ENCODE measurements around the gene PLPP3.
"Not testable (repeated sequence)": the region's sequence is repeated elsewhere in the genome, so short reads cannot be mapped to it uniquely, and the experiment has no call there.

PLPP3 gene

GRCh38 chr1:56578963-56579875 is at the start of gene PLPP3:
Gene PLPP3, minus strand, starts transcription at chr1:56579563. Its CDS starts 547 bp downstream, at chr1:56579016.
- Histone ChIP-seq H3K9me3 (ENCODE audit: control insufficient read depth, insufficient read depth, low read depth, low read length) (no peaks in the 10 kb centered on the region), H3K4me1 (ENCODE audit: control insufficient read depth, insufficient read depth, low read length) (peaks cover 33% of the 10 kb centered on the region), H3K27me3 (ENCODE audit: control insufficient read depth, insufficient read depth, low read length) (no peaks in the 10 kb centered on the region), H3K9ac (ENCODE audit: low read length) (peak within 1 kb of the TSS; percentile 93), H3K4me3 (ENCODE audit: low read depth, low read length) (peak within 1 kb of the TSS; percentile 95), H3K36me3 (ENCODE audit: control insufficient read depth, insufficient read depth, low read length) (no peaks in the 10 kb centered on the region; the same call in 1 of the 2 replicates), H3K27ac (ENCODE audit: low read depth, low read length) (peak within 1 kb of the TSS; percentile 91)

- peaks cover 5% of the 10 kb centered on the region; the same call in 1 of the 2 replicates for H3K4me1 ChIP-seq (ENCODE audit: control insufficient read depth, insufficient read depth, low read length)
- no peaks in the 10 kb centered on the region; the same call in 1 of the 2 replicates for H3K9me3 ChIP-seq (ENCODE audit: control insufficient read depth, insufficient read depth, low read depth, low read length)
- no peak overlapping the region for H3K4me3 ChIP-seq (ENCODE audit: low read depth, low read length)
- H3K27ac ChIP-seq (ENCODE audit: low read depth, low read length) = no peak overlapping the region
- H3K9ac ChIP-seq (ENCODE audit: low read length) = no peak overlapping the region
- H3K27me3 ChIP-seq (ENCODE audit: control insufficient read depth, insufficient read depth, low read length) = no peaks in the 10 kb centered on the region
- H3K36me3 ChIP-seq (ENCODE audit: control insufficient read depth, insufficient read depth, low read length) = no peaks in the 10 kb centered on the region
These were observed 48.3 kb upstream of the PLPP3 start for GRCh38 chr1:56627636-56628039.

DNA sequence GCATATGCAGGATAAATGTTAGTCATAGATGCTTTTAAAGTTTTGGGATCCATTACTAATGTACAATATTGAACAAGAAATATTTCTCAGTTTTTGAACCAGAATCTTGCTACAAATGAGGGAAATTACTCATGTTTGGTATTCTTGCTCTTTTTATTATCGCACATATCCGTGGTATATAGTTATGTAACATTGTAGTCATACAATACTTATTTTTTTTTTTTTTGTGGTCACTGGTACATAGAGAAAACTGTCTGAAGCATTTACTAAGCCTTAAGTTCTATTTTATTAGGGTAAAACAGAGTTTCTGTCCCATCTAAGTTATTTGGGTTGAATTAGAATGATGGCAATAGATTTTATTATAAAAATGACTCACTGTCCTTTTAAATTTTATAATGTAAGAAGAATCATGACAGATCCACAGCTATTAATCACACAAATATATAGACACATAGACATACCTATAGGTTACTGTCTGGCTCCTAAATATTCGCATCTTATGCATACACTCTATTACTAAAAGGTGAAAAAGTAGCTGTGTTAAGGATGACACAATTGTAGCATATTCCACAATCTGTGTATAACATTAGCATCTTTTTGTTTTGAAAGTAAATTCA is 47.8 kb upstream of the PLPP3 start:
- H3K27ac ChIP-seq (ENCODE audit: low read depth, low read length) = no peak overlapping the region
- H3K4me3 ChIP-seq (ENCODE audit: low read depth, low read length) = no peak overlapping the region

DNA sequence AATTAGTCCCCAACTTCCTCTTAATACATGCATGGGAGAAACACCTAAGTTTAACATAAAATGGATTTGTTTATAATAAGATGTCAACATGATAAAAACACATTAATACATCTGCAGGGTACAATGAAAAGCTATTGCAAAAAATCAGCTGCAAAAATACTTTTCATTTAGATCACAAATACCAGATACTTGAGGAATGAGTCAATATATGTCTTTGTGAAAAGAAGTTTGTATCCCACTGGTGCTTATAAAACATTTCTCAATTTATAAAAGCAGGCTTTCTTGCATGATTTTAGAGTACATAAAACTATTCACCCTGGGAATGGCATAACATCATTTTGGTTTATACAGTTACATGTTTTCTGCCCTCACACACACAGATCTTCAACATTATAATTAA is 47.2 kb upstream of the PLPP3 start:
- peaks cover 5% of the 10 kb centered on the region; the same call in 1 of the 2 replicates for H3K4me1 ChIP-seq (ENCODE audit: control insufficient read depth, insufficient read depth, low read length)
- H3K27me3 ChIP-seq (ENCODE audit: control insufficient read depth, insufficient read depth, low read length) = no peaks in the 10 kb centered on the region
- no peak overlapping the region for H3K9ac ChIP-seq (ENCODE audit: low read length)
- no peaks in the 10 kb centered on the region; the same call in 1 of the 2 replicates for H3K9me3 ChIP-seq (ENCODE audit: control insufficient read depth, insufficient read depth, low read depth, low read length)
- no peak overlapping the region for H3K27ac ChIP-seq (ENCODE audit: low read depth, low read length)
- H3K36me3 ChIP-seq (ENCODE audit: control insufficient read depth, insufficient read depth, low read length) = no peaks in the 10 kb centered on the region
- H3K4me3 ChIP-seq (ENCODE audit: low read depth, low read length) = no peak overlapping the region

More for the DNA sequence above, 47.8 kb upstream of the PLPP3 start:
- Histone ChIP-seq H3K4me1 (ENCODE audit: control insufficient read depth, insufficient read depth, low read length) (peaks cover 5% of the 10 kb centered on the region; the same call in 1 of the 2 replicates), H3K9ac (ENCODE audit: low read length) (no peak overlapping the region), H3K36me3 (ENCODE audit: control insufficient read depth, insufficient read depth, low read length) (no peaks in the 10 kb centered on the region), H3K27me3 (ENCODE audit: control insufficient read depth, insufficient read depth, low read length) (no peaks in the 10 kb centered on the region), H3K9me3 (ENCODE audit: control insufficient read depth, insufficient read depth, low read depth, low read length) (no peaks in the 10 kb centered on the region; the same call in 1 of the 2 replicates)

GRCh38 chr1:56625819-56626440 is 46.6 kb upstream of the PLPP3 start:
- no peaks in the 10 kb centered on the region for H3K27me3 ChIP-seq (ENCODE audit: control insufficient read depth, insufficient read depth, low read length)
- no peaks in the 10 kb centered on the region; the same call in 1 of the 2 replicates for H3K9me3 ChIP-seq (ENCODE audit: control insufficient read depth, insufficient read depth, low read depth, low read length)
- no peaks in the 10 kb centered on the region for H3K36me3 ChIP-seq (ENCODE audit: control insufficient read depth, insufficient read depth, low read length)
- no peak overlapping the region for H3K27ac ChIP-seq (ENCODE audit: low read depth, low read length)
- peaks cover 5% of the 10 kb centered on the region; the same call in 1 of the 2 replicates for H3K4me1 ChIP-seq (ENCODE audit: control insufficient read depth, insufficient read depth, low read length)
- H3K4me3 ChIP-seq (ENCODE audit: low read depth, low read length) = no peak overlapping the region
- H3K9ac ChIP-seq (ENCODE audit: low read length) = no peak overlapping the region

DNA sequence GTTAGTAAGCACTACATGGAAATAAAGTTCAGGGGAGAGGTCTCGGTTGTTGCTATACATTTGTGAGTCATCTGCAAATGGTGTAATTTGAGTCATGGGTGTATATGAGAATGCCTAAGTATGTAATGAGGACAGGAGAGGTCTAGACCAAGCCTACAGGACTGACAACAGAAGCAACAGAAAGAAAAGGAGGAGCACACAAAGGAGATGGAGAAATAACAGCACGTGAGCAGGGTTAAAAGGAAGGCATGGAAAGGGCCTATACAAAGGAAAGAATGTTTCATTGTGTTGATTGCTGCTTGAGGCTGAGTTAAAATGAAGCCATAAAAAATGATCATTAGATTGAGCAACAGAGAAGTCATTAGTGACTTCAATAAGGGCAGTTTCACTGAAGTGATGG is 37.8 kb upstream of the PLPP3 start:
- Histone ChIP-seq H3K4me3 (ENCODE audit: low read depth, low read length) (no peak overlapping the region), H3K36me3 (ENCODE audit: control insufficient read depth, insufficient read depth, low read length) (no peaks in the 10 kb centered on the region), H3K27me3 (ENCODE audit: control insufficient read depth, insufficient read depth, low read length) (no peaks in the 10 kb centered on the region), H3K4me1 (ENCODE audit: control insufficient read depth, insufficient read depth, low read length) (no peaks in the 10 kb centered on the region), H3K9ac (ENCODE audit: low read length) (no peak overlapping the region), H3K27ac (ENCODE audit: low read depth, low read length) (no peak overlapping the region), H3K9me3 (ENCODE audit: control insufficient read depth, insufficient read depth, low read depth, low read length) (0 out of 2 replicates have a peak, but pooled peaks cover 2% of the 10 kb centered on the region)

- H3K36me3 ChIP-seq (ENCODE audit: control insufficient read depth, insufficient read depth, low read length); H3K9ac ChIP-seq (ENCODE audit: low read length); H3K27ac ChIP-seq (ENCODE audit: low read depth, low read length); H3K27me3 ChIP-seq (ENCODE audit: control insufficient read depth, insufficient read depth, low read length); H3K4me1 ChIP-seq (ENCODE audit: control insufficient read depth, insufficient read depth, low read length); H3K9me3 ChIP-seq (ENCODE audit: control insufficient read depth, insufficient read depth, low read depth, low read length); H3K4me3 ChIP-seq (ENCODE audit: low read depth, low read length): not testable (repeated sequence)
These were observed 31.4 kb upstream of the PLPP3 start for GRCh38 chr1:56610770-56611169.

DNA sequence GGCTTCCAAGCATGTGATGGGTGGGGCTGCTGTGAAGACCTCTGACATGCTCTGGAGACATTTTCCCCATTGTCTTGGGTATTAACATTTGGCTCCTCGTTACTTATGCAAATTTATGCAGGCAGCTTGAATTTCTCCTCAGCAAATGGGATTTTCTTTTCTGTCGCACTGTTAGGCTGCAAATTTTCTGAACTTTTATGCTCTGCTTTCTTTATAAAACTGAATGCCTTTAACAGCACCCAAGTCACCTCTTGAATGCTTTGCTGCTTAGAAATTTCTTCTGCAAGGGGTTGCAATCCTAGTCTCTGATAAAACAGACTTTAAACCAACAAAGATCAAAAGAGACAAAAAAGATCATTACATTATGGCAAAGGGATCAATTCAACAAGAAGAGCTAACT is 30.7 kb upstream of the PLPP3 start:
- not testable (repeated sequence) for H3K27ac ChIP-seq (ENCODE audit: low read depth, low read length); H3K9ac ChIP-seq (ENCODE audit: low read length); H3K9me3 ChIP-seq (ENCODE audit: control insufficient read depth, insufficient read depth, low read depth, low read length)

GRCh38 chr1:56595397-56596191 is 16.2 kb upstream of the PLPP3 start:
- not testable (repeated sequence) for H3K4me3 ChIP-seq (ENCODE audit: low read depth, low read length); H3K9me3 ChIP-seq (ENCODE audit: control insufficient read depth, insufficient read depth, low read depth, low read length); H3K27ac ChIP-seq (ENCODE audit: low read depth, low read length); H3K9ac ChIP-seq (ENCODE audit: low read length); H3K27me3 ChIP-seq (ENCODE audit: control insufficient read depth, insufficient read depth, low read length); H3K36me3 ChIP-seq (ENCODE audit: control insufficient read depth, insufficient read depth, low read length); H3K4me1 ChIP-seq (ENCODE audit: control insufficient read depth, insufficient read depth, low read length)

More for the DNA sequence above, 30.7 kb upstream of the PLPP3 start:
- H3K27me3 ChIP-seq (ENCODE audit: control insufficient read depth, insufficient read depth, low read length); H3K4me1 ChIP-seq (ENCODE audit: control insufficient read depth, insufficient read depth, low read length); H3K36me3 ChIP-seq (ENCODE audit: control insufficient read depth, insufficient read depth, low read length); H3K4me3 ChIP-seq (ENCODE audit: low read depth, low read length): not testable (repeated sequence)

GRCh38 chr1:56591909-56592308 is 12.5 kb upstream of the PLPP3 start:
- Histone ChIP-seq H3K4me1 (ENCODE audit: control insufficient read depth, insufficient read depth, low read length) (no peaks in the 10 kb centered on the region), H3K9ac (ENCODE audit: low read length) (no peak overlapping the region), H3K4me3 (ENCODE audit: low read depth, low read length) (no peak overlapping the region), H3K27me3 (ENCODE audit: control insufficient read depth, insufficient read depth, low read length) (no peaks in the 10 kb centered on the region), H3K36me3 (ENCODE audit: control insufficient read depth, insufficient read depth, low read length) (no peaks in the 10 kb centered on the region), H3K9me3 (ENCODE audit: control insufficient read depth, insufficient read depth, low read depth, low read length) (0 out of 2 replicates have a peak, but pooled peaks cover 3% of the 10 kb centered on the region), H3K27ac (ENCODE audit: low read depth, low read length) (no peak overlapping the region)
